ENCODE data around the gene C2CD4A.

Gene C2CD4A

DNA sequence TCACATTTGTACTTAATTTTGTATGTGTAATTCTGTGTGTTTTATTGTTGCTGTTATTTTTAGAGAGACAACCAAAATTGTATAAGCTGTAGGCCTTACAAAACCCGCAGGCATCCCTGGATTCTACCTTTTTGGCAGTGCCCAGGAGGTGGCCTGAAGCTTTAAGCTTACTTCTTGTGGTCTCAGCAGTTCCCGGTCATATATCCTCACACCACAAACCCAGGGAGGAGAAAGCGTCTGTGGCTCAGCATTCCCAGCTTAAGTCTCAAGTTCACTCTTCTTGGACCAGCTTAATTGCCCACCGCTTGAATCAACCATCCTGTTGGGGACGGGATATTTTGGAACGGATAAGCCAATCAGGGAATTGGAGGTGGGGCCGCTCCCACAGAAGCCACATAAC lies 36.7 kb downstream of the C2CD4A start:
- DNase-seq (ENCODE audit: low read depth), result no peak

DNA sequence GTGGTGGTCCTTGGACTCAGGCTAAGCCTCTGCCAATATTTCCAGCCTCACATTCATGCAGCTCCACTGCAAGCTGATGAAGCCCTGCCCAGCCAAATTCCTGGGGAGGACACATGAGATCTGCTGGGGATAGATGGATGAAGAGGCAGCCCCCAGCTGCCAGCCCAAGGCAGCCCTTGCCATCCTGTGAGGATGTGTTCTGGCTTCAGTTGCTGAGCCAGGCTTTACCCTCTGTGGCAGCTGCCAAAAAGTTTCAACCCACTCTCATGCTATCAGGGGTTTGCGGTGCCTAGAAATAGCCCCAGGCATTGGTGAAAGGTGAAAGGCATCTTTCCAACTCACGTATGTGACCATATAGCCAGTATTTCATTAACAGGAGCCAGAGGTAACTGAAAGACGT lies 37.6 kb downstream of the C2CD4A start:
- no peak for DNase-seq (ENCODE audit: low read depth)

GRCh38 chr15:62104846-62105245 lies 38.1 kb downstream of the C2CD4A start:
- DNase-seq (ENCODE audit: low read depth), result no peak

- no peak for DNase-seq (ENCODE audit: low read depth)
Measured at GRCh38 chr15:62105266-62105665, 38.5 kb downstream of the C2CD4A start.

DNA sequence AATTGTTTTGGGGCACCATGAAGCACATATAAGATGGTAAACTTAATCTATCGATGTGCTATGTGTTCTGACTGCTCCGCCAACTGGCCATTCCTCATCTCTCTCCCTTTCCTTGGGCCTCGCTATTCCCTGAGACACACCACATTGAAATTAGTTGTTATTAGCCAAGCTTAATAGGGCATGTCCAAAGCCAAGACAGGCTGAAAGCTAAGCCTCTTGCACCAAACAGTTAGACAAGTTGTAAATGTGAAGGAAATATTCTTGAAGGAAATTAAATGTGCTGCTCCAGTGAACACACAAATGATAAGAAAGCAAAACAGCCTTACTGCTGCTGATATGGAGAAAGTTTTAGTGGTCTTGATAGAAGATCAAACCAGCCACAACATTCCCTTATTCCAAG lies 39.3 kb downstream of the C2CD4A start:
- DNase-seq (ENCODE audit: low read depth), result no peak

GRCh38 chr15:62107571-62108121 lies 40.9 kb downstream of the C2CD4A start:
- DNase-seq (ENCODE audit: low read depth), result no peak

GRCh38 chr15:62108411-62108810 lies 41.6 kb downstream of the C2CD4A start:
- no peak for DNase-seq (ENCODE audit: low read depth)

DNA sequence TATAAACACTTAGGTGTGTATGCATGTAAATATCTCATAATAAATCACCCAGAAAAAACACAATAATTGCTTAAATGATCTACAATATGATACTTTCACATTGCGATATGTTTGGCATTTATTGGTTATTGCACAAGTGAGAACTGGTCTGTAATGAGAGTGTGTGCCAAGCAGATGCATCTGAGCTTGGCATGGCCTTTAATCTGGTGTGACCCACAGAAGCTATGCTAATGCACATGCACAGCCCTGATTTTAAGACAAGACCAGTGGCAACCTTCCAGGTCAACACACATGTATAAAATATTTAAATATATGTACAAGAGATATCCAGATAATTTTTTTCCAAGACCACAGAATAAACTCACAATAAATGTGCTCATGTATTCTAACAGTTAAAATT lies 42.7 kb downstream of the C2CD4A start:
- DNase-seq (ENCODE audit: low read depth), result no peak

DNA sequence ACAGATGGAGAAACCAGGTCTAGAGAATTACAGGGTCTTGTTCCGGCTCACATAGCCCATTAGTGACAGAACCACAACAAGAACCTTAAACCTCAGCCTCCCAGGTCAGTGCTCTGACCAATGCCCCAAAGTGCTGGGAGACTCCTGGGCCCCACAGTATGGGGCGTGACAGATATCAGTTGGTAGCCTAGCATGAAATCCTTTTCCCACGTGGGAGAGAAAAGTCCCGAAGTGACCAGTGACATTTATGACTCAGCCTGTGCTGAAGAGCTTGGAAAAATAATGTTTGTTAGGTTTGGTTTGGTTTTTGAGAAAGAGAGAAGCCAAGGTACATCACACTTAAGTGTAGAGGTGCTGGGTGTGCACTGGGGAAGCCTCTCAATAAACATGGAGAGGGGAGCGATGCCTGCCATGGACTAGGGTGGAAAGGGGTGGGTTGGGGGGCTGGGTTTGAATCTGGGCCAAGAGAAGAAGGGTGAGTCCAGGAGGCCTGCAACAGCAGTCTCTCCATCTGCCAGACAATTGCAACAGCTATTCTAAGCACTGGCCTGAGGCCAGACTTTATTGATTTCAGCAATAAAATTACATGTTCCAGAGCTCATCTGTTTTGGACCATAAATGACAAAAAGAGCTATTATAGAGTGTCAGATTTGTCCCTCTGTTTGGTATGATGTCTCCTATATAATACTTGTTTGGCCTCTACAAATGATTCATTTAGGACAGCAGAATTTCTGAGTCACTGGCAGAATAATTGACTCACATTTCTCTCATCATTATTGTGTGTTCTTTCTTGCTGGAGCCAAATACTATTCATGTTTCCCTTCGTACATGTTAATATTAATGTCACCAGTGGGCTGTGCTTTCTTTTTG lies 43.4 kb downstream of the C2CD4A start:
- DNase-seq (ENCODE audit: low read depth), result no peak

- no peak for DNase-seq (ENCODE audit: low read depth)
Measured at GRCh38 chr15:62112081-62112480, 45.3 kb downstream of the C2CD4A start.

DNA sequence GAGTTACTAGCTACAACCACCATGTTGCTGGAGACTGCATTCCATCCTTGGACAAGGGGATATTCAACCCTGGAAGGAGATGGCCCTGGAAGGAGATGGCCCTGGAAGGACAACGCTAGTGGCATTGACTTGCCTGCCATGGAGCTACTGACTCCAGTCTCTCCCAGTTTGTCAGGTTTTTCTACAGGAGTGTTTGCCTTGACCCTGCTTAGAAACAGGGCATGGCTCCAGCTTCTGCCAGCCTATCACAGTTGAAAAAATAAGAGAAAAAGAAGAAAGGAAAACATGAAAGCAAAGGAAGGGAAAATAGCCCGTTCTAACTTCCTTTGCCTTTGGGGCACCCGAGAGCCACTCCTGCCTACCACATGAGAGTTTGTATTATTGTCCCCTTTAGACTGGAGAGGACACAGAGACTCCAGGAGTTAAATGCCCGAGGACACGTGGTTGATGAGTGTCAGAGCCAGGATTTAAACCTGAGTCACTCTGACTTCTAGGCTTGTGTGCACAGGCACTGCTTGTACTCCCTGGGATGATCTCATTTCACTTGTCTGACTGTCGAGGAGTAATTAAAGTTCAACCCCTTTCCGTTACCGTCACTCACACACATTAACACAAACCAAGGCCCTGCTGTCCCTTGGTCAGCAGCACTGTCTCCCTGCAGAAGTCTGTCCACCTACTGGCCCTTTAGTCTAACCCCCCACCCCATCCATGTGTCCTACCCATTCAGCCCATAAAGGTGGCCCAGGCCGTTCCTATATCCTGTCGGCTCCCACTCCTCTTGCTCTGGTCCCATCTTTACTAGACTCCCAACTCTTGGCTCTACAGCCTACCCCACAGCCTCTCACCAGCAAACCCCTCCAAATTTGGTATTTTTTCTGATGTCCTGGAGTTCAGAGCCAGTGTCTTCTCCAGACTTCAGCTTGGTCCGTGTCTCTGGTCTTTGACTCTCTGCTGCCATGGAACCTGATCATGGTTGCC lies 46.1 kb downstream of the C2CD4A start:
- no peak for DNase-seq (ENCODE audit: low read depth)

DNA sequence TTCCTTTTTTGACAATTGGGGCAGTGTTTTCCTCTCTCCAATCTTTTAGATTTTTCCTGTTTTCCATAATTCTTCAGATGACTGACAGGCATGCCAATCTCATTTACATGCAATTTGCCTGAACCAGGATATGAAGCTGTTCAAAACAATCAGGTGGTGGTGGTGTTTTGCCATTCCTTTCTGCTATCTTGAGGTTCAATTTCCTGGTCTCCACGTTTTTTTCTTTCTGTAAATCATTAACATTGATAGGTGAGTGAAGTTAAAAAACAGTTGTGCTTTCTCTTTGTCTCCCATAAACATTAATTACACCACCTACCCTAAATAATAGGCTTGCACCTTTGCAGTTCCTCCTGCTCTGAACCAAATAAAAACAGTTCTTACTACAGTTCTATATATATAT lies 49.1 kb downstream of the C2CD4A start:
- DNase-seq (ENCODE audit: low read depth), result no peak

DNA sequence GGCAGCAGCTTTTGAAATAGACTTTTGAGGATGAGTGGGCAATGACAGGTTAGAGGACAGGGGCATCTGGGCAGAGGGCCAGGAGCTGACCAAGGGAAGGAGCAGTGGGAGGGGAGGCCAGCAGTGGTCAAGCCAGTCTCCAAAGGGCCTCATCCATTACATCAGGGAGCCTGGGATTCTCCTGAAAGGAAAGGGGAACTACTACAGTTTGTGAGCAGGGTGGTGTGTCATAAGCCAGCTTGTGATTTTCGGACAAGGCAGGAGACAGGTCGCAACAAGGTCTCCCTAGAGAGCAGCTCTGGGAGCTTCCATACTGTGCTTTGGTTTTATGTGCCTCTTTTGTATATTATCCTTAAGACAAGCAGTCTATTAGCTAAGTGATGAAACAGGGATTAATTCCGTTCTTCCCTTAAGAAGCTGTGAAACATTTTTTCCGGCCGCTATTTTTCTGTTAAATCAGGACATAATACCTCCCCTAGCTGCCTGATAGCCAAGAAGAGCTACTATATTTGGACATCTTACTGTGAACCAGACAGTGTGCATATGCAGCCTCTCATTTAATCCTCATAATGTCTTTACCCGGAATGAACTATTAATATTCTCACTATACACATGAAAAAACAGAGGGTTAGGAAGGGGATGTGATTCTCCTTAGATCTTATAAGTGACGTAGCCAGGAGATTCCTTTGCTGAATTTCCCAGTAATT lies 51.9 kb downstream of the C2CD4A start:
- DNase-seq (ENCODE audit: low read depth), result no peak

GRCh38 chr15:62119227-62119864 lies 52.6 kb downstream of the C2CD4A start:
- DNase-seq (ENCODE audit: low read depth), result no peak

DNA sequence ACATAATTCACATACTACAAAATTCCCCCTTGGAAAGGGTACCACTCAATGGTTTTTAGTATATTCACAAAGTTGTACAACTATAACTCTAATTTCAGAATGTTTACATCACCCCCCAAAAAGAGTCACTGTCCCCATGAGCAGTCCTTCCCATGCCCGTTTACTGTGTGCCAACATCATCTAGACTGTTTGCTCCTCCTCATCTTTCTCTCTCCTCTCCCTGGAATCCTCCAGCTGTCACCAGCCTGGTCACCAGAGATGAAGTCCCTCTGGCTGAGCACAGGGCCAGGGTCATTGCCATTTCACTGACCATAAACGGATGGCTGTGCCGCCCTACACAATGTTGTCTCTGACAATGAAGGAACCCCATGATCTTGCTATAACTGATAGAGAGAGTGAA lies 53.1 kb downstream of the C2CD4A start:
- DNase-seq (ENCODE audit: low read depth), result no peak

Measured in stimulated activated CD8-positive, alpha-beta memory T cell treated with anti-CD3 and anti-CD28 coated beads, Interleukin-7, amount 100 ng/mL, for 24 hours (primary cell).